RWPE1 (cell line): ENCODE measurements around the gene GNAQ.
A peak's percentile ranks its signal among the peaks of the same experiment; 100 is the strongest.

Source experiments
- CTCF ChIA-PET: fragments of 350-600 bp; sonication (Branson Sonifier 250); formaldehyde crosslinking; extraction: SDS; loops from one replicate; lab custom pipeline; 2021; lab: Yijun Ruan, JAX
- POLR2A ChIA-PET: fragments of 400-600 bp; formaldehyde crosslinking; extraction: SDS; loops from one replicate; lab custom pipeline; 2020; ENCODE audit warnings: antibody characterized with exemption; ENCODE audit not compliant: low non-redundant PET; lab: Yijun Ruan, JAX
- DNase-seq: peaks from one replicate; pipeline ENCODE4 v3.0.0; 2012; ENCODE audit warnings: low spot score
- H3K27ac ChIP-seq: fragments of 450-650 bp; 2 replicates; pipeline ENCODE4 v1.5.1; 2017
- TF ChIP-seq, protein P1 (sequence below): fragments of 450-650 bp; conservative IDR thresholded peaks from 2 replicates; pipeline ENCODE4 v1.5.1; 2017; ENCODE audit warnings: low read depth, mild to moderate bottlenecking

The GNAQ gene

GRCh38 chr9:77892171-77892570 is 139.4 kb downstream of the GNAQ start:
- TF ChIP-seq, protein P1, sequence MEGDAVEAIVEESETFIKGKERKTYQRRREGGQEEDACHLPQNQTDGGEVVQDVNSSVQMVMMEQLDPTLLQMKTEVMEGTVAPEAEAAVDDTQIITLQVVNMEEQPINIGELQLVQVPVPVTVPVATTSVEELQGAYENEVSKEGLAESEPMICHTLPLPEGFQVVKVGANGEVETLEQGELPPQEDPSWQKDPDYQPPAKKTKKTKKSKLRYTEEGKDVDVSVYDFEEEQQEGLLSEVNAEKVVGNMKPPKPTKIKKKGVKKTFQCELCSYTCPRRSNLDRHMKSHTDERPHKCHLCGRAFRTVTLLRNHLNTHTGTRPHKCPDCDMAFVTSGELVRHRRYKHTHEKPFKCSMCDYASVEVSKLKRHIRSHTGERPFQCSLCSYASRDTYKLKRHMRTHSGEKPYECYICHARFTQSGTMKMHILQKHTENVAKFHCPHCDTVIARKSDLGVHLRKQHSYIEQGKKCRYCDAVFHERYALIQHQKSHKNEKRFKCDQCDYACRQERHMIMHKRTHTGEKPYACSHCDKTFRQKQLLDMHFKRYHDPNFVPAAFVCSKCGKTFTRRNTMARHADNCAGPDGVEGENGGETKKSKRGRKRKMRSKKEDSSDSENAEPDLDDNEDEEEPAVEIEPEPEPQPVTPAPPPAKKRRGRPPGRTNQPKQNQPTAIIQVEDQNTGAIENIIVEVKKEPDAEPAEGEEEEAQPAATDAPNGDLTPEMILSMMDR, result no peak
- CTCF ChIA-PET, result interaction anchor here (0.6 kb wide), 1 partner anchor 474 kb away, joined by 3 read pairs; no protein-coding TSS in a partner anchor
- POLR2A ChIA-PET, result no interaction called here
- no peak for DNase-seq
- no peak overlapping the region for H3K27ac ChIP-seq

GRCh38 chr9:77891128-77891800 is 140.3 kb downstream of the GNAQ start:
- POLR2A ChIA-PET, result no interaction called here
- TF ChIP-seq, protein P1, result no peak
- CTCF ChIA-PET, result no interaction called here
- no peak for DNase-seq
- no peak overlapping the region for H3K27ac ChIP-seq

- H3K27ac ChIP-seq, result no peak overlapping the region
- ChIA-PET CTCF (interaction anchor here (0.9 kb wide), 1 partner anchor 15 kb away, joined by 4 read pairs; no protein-coding TSS in a partner anchor), POLR2A (no interaction called here)
- TF ChIP-seq, protein P1, result no peak
- no peak for DNase-seq
These were observed 143.9 kb downstream of the GNAQ start for GRCh38 chr9:77887662-77888061.

GRCh38 chr9:77885104-77885672 is 146.4 kb downstream of the GNAQ start:
- ChIA-PET POLR2A (no interaction called here), CTCF (interaction anchor here (0.7 kb wide), 1 partner anchor 76 kb away, joined by 3 read pairs; no protein-coding TSS in a partner anchor)
- TF ChIP-seq, protein P1, result no peak
- no peak for DNase-seq
- peak overlapping the region; percentile 56; the same call in 1 of the 2 replicates for H3K27ac ChIP-seq

- ChIA-PET POLR2A (no interaction called here), CTCF (interaction anchor here (0.6 kb wide), 1 partner anchor 14 kb away, joined by 3 read pairs; no protein-coding TSS in a partner anchor)
- DNase-seq, result peak; percentile 90
- H3K27ac ChIP-seq, result peak overlapping the region; percentile 91
- TF ChIP-seq, protein P1, result no peak
These were observed 147.5 kb downstream of the GNAQ start for GRCh38 chr9:77883846-77884771.

DNA sequence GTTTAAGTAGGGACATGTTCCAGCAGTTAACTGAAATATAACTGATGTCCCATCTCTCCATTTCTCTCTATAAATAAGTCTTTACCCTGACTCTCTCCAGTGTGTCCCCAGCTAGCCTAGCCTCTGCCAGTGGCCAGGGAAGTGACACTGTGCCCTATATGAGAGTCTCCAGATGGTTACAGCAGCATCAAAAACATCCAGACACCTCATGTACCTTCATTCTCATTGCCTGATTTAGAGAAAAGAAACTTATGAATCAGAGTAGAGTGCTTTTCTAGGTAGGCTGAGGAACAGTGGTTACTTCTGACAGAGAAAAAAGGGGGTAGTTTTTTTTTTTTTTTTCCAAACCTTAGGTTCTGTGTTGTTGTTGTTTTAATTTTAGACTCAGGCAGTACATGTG is 148.5 kb downstream of the GNAQ start:
- ChIA-PET POLR2A (no interaction called here), CTCF (no interaction called here)
- TF ChIP-seq, protein P1, result no peak
- no peak for DNase-seq
- no peak overlapping the region for H3K27ac ChIP-seq
